ENCODE measurements around the gene HECTD4. TPM values are rescaled to one million over a fixed set of nuclear protein-coding genes. Genes with fewer than 3 reads are reported as not detected.

The HECTD4 gene
- total RNA-seq, 1 donor from 2014 or later: 62.1 TPM

DNA sequence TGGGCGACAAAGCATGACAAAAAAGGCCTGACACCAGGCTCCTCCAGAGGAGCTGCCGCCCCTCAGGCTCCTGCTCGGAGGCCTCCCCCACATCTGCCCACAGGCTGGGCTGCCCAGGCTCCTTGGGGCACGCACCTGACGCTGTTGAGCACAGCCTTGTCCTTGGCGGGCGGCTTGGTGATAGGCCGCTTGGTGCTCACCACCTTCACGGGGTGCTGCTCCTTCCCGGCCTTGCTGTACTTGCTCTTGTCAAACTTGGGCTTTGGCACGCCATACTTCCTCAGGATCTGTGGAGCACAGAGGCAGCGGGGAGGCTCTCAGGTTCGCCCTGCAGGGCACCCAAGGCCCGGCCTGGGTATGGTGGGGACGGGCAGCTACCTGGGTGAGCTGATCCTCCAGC, 203.4 kb downstream of the HECTD4 start:
- TF ChIP-seq, protein P1, sequence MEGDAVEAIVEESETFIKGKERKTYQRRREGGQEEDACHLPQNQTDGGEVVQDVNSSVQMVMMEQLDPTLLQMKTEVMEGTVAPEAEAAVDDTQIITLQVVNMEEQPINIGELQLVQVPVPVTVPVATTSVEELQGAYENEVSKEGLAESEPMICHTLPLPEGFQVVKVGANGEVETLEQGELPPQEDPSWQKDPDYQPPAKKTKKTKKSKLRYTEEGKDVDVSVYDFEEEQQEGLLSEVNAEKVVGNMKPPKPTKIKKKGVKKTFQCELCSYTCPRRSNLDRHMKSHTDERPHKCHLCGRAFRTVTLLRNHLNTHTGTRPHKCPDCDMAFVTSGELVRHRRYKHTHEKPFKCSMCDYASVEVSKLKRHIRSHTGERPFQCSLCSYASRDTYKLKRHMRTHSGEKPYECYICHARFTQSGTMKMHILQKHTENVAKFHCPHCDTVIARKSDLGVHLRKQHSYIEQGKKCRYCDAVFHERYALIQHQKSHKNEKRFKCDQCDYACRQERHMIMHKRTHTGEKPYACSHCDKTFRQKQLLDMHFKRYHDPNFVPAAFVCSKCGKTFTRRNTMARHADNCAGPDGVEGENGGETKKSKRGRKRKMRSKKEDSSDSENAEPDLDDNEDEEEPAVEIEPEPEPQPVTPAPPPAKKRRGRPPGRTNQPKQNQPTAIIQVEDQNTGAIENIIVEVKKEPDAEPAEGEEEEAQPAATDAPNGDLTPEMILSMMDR (conservative IDR thresholded peaks at IDR 0.05): no peak

DNA sequence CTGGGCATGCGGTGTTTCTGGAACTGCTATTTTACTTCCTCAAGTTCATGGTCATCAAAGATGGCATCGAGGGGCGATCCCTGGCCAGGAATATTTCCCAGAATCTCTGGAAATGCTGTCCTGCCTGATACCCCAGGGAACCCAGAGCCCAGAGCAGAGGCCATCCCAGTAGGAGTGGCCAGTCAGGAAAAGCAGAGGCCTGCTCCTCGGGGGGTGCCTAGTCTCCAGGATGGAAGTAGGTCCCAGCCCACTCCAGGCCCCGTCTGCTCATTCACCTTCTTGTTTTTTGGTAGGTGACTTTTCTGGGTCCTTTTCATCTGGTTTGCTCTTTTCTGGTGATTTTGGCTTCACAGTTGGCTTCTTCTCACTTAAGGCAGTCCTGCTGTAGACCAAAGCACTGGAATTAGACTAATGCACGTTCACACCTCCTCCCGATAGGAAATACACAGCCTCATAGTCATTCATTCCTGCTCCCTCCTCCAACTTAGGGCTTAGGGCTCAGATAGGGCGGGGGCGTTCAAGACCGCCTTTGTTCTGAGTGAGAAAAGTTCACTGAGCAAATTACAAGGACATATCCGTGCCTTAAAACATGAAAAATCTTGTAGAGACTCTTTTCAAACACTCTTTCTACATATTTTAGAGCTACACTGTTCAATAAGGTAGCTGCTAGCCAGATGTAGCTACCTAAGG, 205.8 kb downstream of the HECTD4 start:
- no peaks in the 10 kb centered on the region for H3K27me3 Mint-ChIP-seq
- H3K9me3 Mint-ChIP-seq: no peaks in the 10 kb centered on the region
- DNase-seq (ENCODE audit: extremely low spot score, unreplicated experiment): no peak
- no peaks in the 10 kb centered on the region for H3K4me1 Mint-ChIP-seq (ENCODE audit: unreplicated experiment)
- H3K4me3 Mint-ChIP-seq: no peak overlapping the region
- H3K27ac Mint-ChIP-seq: no peak overlapping the region
- TF ChIP-seq, protein P1 (conservative IDR thresholded peaks at IDR 0.05): no peak
- H3K36me3 Mint-ChIP-seq: peaks cover 12% of the 10 kb centered on the region

More for the DNA sequence above, 203.4 kb downstream of the HECTD4 start:
- DNase-seq (ENCODE audit: extremely low spot score, unreplicated experiment): no peak
- Mint-ChIP-seq H3K4me1 (ENCODE audit: unreplicated experiment) (peaks cover 3% of the 10 kb centered on the region), H3K27me3 (no peaks in the 10 kb centered on the region), H3K27ac (no peak overlapping the region), H3K9me3 (no peaks in the 10 kb centered on the region), H3K36me3 (peaks cover 7% of the 10 kb centered on the region), H3K4me3 (no peak overlapping the region)

DNA sequence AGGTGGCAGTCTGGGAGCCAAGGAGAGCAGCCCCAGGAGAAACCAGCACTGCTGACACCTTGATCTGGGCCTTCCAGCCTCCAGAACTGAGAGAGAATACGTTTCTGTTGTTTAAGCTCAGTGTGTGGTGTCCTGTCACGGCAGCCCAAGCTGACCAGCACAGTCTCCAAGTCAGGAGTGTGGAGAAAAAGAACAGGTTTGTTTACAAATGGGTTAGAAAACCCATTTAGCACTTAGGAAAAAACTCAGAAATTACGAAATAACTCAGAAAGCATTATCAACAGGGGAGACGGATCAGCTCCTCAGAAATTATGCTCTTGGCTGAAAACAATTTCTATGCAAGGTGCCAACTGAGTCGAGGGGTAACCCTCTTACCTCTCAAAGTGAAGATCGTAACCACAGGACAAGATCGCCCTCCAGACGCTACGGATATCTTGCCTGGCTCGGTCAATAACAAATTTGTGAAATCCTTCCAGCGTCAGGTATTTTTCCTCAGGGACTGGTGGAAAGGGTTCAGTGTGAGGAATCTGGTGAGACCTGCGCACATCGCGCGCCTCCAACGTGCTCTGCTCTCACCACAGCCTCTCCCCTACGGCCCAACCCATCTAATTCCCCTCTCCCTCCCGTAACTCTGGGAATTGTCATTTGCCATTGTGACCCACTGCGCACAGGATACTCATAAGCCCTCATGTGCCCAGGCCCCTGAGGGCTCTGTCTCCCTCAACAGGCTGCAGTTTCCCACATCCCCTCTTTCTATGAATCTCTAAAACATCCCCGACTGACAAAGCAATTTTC, 206.7 kb downstream of the HECTD4 start:
- Mint-ChIP-seq H3K27me3 (no peaks in the 10 kb centered on the region), H3K4me1 (ENCODE audit: unreplicated experiment) (no peaks in the 10 kb centered on the region), H3K4me3 (no peak overlapping the region), H3K9me3 (no peaks in the 10 kb centered on the region), H3K36me3 (peaks cover 11% of the 10 kb centered on the region), H3K27ac (no peak overlapping the region)
- DNase-seq (ENCODE audit: extremely low spot score, unreplicated experiment): no peak
- TF ChIP-seq, protein P1 (conservative IDR thresholded peaks at IDR 0.05): no peak

DNA sequence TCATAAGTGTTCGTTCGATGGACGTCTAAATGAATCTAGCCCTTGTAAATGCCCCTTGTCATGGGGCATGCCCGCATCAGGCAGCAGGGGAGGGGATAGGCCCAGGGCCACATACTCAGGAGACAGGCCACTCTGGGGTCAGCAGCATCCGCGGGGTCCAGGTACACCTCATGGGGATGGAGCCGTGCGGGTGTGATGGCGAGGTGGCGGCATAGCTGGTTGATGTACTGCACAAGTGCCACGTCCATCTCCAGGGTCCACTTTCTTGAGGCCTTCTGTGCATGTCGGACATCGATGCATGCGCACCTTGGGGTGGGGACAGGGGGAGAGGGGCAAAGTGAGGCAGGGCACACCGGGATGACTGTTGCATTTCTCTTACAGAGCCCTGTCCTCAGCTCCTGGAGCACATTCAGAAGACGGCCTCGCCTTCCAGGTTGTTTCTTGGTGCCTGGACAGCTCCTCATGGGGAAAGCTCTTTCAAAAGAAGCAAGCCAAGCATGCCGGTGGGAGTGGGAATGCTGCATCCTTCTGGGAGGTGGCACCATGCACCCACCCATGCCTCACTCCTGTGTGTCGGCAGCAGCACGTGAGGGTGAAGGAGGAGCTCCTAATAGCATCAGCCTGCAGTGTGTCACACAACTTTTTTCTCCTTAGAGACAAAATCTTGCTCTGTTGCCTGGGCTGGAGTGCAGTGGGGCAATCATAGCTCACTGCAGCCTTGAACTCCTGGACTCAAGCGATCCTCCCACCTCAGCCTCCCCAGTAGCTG, 209.5 kb downstream of the HECTD4 start:
- H3K4me3 Mint-ChIP-seq: no peak overlapping the region
- no peaks in the 10 kb centered on the region for H3K4me1 Mint-ChIP-seq (ENCODE audit: unreplicated experiment)
- DNase-seq (ENCODE audit: extremely low spot score, unreplicated experiment): no peak
- no peak overlapping the region for H3K27ac Mint-ChIP-seq
- no peaks in the 10 kb centered on the region for H3K27me3 Mint-ChIP-seq
- TF ChIP-seq, protein P1 (conservative IDR thresholded peaks at IDR 0.05): no peak
- no peaks in the 10 kb centered on the region for H3K9me3 Mint-ChIP-seq
- peaks cover 14% of the 10 kb centered on the region for H3K36me3 Mint-ChIP-seq

DNA sequence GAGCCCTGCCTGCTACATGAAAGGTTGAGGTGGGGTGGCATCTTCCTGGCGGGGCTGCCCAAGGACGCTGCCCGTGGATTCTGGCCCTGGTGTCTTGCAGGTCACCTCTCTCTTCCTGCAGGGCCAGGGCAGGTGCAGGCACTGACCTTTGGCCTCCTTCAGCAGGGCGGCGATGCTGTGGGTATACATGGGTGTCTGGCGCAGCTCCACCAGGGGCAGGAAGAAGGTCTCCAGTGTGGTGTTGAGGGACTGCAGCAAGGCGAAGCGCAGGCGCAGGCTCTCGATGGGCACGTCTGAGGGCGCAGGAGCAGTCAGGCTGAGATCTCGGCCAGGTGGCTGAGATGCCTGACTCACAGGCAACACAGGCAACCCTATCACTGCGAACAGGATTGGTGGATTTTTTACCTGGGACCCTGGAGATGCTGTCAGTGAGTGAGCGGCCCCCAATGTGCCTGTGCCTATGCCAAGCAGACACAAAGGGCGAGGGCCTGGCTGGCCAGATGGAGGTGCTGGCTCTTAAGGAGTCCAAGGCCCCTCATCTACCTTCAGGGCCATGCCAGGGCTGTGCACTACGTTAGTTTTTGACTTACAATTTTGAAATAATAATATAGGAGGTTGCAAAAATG, 211.1 kb downstream of the HECTD4 start:
- no peaks in the 10 kb centered on the region for H3K4me1 Mint-ChIP-seq (ENCODE audit: unreplicated experiment)
- no peak overlapping the region for H3K4me3 Mint-ChIP-seq
- DNase-seq (ENCODE audit: extremely low spot score, unreplicated experiment): no peak
- TF ChIP-seq, protein P1 (conservative IDR thresholded peaks at IDR 0.05): no peak
- no peaks in the 10 kb centered on the region for H3K27me3 Mint-ChIP-seq
- peaks cover 14% of the 10 kb centered on the region for H3K36me3 Mint-ChIP-seq
- no peaks in the 10 kb centered on the region for H3K9me3 Mint-ChIP-seq
- no peak overlapping the region for H3K27ac Mint-ChIP-seq
